ENCODE measurements around the gene SPEG. TPM values are rescaled to one million over a fixed set of nuclear protein-coding genes. Genes with fewer than 3 reads are reported as not detected.
A peak's percentile ranks its signal among the peaks of the same experiment; 100 is the strongest.

SPEG gene
- total RNA-seq, 1 experiment from 2014 or later, result 56.6 TPM

DNA sequence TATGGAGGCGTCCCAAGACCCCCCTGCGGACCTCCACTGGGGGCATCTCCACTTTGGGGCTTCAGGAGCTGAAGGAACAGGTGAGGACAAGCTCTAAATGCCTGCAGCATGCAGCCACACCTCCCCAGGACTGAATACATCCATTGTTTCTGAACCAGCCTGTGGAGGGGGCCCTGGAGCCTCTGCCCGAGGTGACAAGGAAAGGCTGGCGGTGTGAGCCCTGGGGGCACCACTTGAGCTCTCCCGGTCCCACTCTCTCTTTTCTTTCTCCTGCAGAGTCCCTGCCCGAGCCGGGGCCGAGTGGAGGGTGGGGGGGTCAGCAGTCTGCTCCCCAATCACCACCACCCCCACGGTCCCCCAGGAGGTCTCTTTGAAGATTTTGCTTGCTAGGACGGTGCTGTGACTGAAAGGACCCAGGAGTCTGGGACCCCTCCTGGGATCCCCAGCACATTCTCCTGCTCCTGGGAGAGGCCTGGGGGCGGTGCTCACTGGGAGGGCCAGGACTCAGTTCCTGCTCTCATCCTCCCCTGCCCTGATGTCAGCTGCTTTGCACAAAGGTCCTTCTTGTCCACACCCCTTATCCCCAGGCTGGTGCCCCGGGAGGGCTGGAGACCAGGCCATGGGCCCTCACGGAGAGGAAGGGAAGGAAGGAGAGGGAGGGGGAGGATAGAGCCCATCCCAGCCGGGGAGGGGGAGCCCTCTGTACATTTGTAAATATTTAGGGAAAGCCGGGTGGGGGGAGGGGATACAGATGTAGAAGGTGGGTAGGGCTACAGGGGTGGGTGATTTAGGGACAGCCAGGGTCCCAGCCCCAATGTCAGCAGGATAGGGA lies 103.2 kb downstream of the SPEG start:
- BruUV-seq (replicated peaks), result no TSS peak
- Histone ChIP-seq H4K20me1 (ENCODE audit: insufficient read depth) (peaks cover 6% of the 10 kb centered on the region; the same call in 1 of the 2 replicates), H2AFZ (ENCODE audit: low read depth, low read length, poor library complexity, severe bottlenecking) (no peak overlapping the region), H3K9me3 (ENCODE audit: control insufficient read depth in 1 of 2, insufficient read depth in 1 of 2, low read depth in 1 of 2, low read length in 2 of 2) (no peaks in the 10 kb centered on the region), H3K36me3 (ENCODE audit: control insufficient read depth in 1 of 2, insufficient read depth in 2 of 2, low read length in 2 of 2) (peaks cover 0 to 28% of the 10 kb centered on the region in 2 experiments; a peak in 2 of 4 replicates), H3K27ac (ENCODE audit: low read depth, low read length) (peak overlapping the region; percentile 49), H3K4me3 (replicated peaks in 1 of 2; ENCODE audit: low read depth in 1 of 2, low read length in 2 of 2) (no peak overlapping the region), H3K9ac (ENCODE audit: low read length) (peak overlapping the region; percentile 24), H3K27me3 (ENCODE audit: insufficient read depth, low read length) (no peaks in the 10 kb centered on the region), H3K4me1 (ENCODE audit: control insufficient read depth in 1 of 2, insufficient read depth in 2 of 2, low read length in 2 of 2) (peaks cover 24 to 77% of the 10 kb centered on the region in 2 experiments), H3K9me2 (ENCODE audit: insufficient read depth) (no peaks in the 10 kb centered on the region), H3K79me2 (ENCODE audit: insufficient read depth, low read length) (peaks cover 45% of the 10 kb centered on the region), H3K4me2 (ENCODE audit: low read length) (peak overlapping the region; percentile 57)
- TF ChIP-seq CTCF (IDR thresholded peaks at IDR 0.05 in 2 of 3, conservative IDR thresholded peaks at IDR 0.05 in 1 of 3; ENCODE audit: borderline replicate concordance in 1 of 3, insufficient read depth in 1 of 3, low read depth in 2 of 3, low read length in 2 of 3) (peak in 1 of 3 experiments; percentile 23; a peak in 2 of 6 replicates), POLR2AphosphoS5 (IDR thresholded peaks at IDR 0.05; ENCODE audit: low read depth, low read length) (peak; percentile 39), SP1 (IDR thresholded peaks at IDR 0.05; ENCODE audit: low read depth) (no peak)
- ChIA-PET POLR2A (no interaction called here), RAD21 (ENCODE audit: low non-redundant PET in 1 of 2, low total read pairs in 2 of 2, uncharacterized antibody in 2 of 2, unreplicated experiment in 2 of 2) (interaction anchor here in 1 of 2 experiments (0.6 kb wide), 1 partner anchor 85 kb away, joined by 3 read pairs; no protein-coding TSS in a partner anchor), CTCF (interaction anchor here (1.1 kb wide), 1 partner anchor 42 kb away, joined by 3 read pairs; a partner anchor contains a TSS)
- no peak for DNase-seq (ENCODE audit: low read depth, low spot score)
- intact Hi-C loops (cut with micrococcal nuclease), result loop anchor here (10.0 kb wide), 1 partner anchor 363 kb away; the partner anchor contains the start of genes CNPPD1, RETREG2 and SLC23A3
- ATAC-seq, result peak; percentile 49

GRCh38 chr2:219538504-219538951 lies 103.9 kb downstream of the SPEG start:
- Histone ChIP-seq H3K27me3 (ENCODE audit: insufficient read depth, low read length) (no peaks in the 10 kb centered on the region), H3K9me3 (ENCODE audit: control insufficient read depth in 1 of 2, insufficient read depth in 1 of 2, low read depth in 1 of 2, low read length in 2 of 2) (no peaks in the 10 kb centered on the region), H3K36me3 (ENCODE audit: control insufficient read depth in 1 of 2, insufficient read depth in 2 of 2, low read length in 2 of 2) (peaks cover 0 to 28% of the 10 kb centered on the region in 2 experiments; a peak in 2 of 4 replicates), H3K4me1 (ENCODE audit: control insufficient read depth in 1 of 2, insufficient read depth in 2 of 2, low read length in 2 of 2) (peaks cover 24 to 77% of the 10 kb centered on the region in 2 experiments), H3K4me2 (ENCODE audit: low read length) (peak overlapping the region; percentile 57), H2AFZ (ENCODE audit: low read depth, low read length, poor library complexity, severe bottlenecking) (no peak overlapping the region), H3K27ac (ENCODE audit: low read depth, low read length) (peak overlapping the region; percentile 49; the same call in 1 of the 2 replicates), H4K20me1 (ENCODE audit: insufficient read depth) (peaks cover 6% of the 10 kb centered on the region; the same call in 1 of the 2 replicates), H3K9ac (ENCODE audit: low read length) (peak overlapping the region; percentile 24), H3K4me3 (replicated peaks in 1 of 2; ENCODE audit: low read depth in 1 of 2, low read length in 2 of 2) (no peak overlapping the region), H3K79me2 (ENCODE audit: insufficient read depth, low read length) (peaks cover 49% of the 10 kb centered on the region), H3K9me2 (ENCODE audit: insufficient read depth) (no peaks in the 10 kb centered on the region)
- no TSS peak for BruUV-seq (replicated peaks)
- ChIA-PET CTCF (interaction anchor here (1.4 kb wide), 1 partner anchor 9 kb away, joined by 3 read pairs; no protein-coding TSS in a partner anchor), POLR2A (no interaction called here), RAD21 (ENCODE audit: low non-redundant PET in 1 of 2, low total read pairs in 2 of 2, uncharacterized antibody in 2 of 2, unreplicated experiment in 2 of 2) (no interaction called here)
- intact Hi-C loops (cut with micrococcal nuclease), result loop anchor here (10.0 kb wide), 1 partner anchor 364 kb away; the partner anchor contains the start of genes CNPPD1, RETREG2 and SLC23A3
- ATAC-seq (no peak), DNase-seq (ENCODE audit: low read depth, low spot score) (no peak)
- TF ChIP-seq SP1 (IDR thresholded peaks at IDR 0.05; ENCODE audit: low read depth), result no peak
- no peak for TF ChIP-seq CTCF (IDR thresholded peaks at IDR 0.05 in 2 of 3, conservative IDR thresholded peaks at IDR 0.05 in 1 of 3; ENCODE audit: borderline replicate concordance in 1 of 3, insufficient read depth in 1 of 3, low read depth in 2 of 3, low read length in 2 of 3)
- TF ChIP-seq ZNF274 (IDR thresholded peaks at IDR 0.05; ENCODE audit: low read depth, low read length), result no peak
- TF ChIP-seq CBX3 (IDR thresholded peaks at IDR 0.05; ENCODE audit: low read depth), result no peak
- no peak for TF ChIP-seq YY1 (IDR thresholded peaks at IDR 0.05; ENCODE audit: extremely low read depth, insufficient replicate concordance, low read depth, low read length)
- no peak for TF ChIP-seq EZH2 (IDR thresholded peaks at IDR 0.05)
- TF ChIP-seq POLR2A (IDR thresholded peaks at IDR 0.05; ENCODE audit: borderline replicate concordance, extremely low read depth, insufficient read depth, insufficient read length), result no peak
- TF ChIP-seq, protein P1, sequence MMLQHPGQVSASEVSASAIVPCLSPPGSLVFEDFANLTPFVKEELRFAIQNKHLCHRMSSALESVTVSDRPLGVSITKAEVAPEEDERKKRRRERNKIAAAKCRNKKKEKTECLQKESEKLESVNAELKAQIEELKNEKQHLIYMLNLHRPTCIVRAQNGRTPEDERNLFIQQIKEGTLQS (IDR thresholded peaks at IDR 0.05), result no peak
